HG02884 (cell line): ENCODE results near the gene NOTCH1.
"Not testable (repeated sequence)": the region's sequence is repeated elsewhere in the genome, so short reads cannot be mapped to it uniquely, and the experiment has no call there.

Source experiments
- ATAC-seq: cut with Tn5 transposase; IDR thresholded peaks from one replicate; pipeline ENCODE4 v1.9.1; 2021; ENCODE audit warnings: mild to moderate bottlenecking, moderate library complexity; ENCODE audit not compliant: unreplicated experiment

Gene NOTCH1

DNA sequence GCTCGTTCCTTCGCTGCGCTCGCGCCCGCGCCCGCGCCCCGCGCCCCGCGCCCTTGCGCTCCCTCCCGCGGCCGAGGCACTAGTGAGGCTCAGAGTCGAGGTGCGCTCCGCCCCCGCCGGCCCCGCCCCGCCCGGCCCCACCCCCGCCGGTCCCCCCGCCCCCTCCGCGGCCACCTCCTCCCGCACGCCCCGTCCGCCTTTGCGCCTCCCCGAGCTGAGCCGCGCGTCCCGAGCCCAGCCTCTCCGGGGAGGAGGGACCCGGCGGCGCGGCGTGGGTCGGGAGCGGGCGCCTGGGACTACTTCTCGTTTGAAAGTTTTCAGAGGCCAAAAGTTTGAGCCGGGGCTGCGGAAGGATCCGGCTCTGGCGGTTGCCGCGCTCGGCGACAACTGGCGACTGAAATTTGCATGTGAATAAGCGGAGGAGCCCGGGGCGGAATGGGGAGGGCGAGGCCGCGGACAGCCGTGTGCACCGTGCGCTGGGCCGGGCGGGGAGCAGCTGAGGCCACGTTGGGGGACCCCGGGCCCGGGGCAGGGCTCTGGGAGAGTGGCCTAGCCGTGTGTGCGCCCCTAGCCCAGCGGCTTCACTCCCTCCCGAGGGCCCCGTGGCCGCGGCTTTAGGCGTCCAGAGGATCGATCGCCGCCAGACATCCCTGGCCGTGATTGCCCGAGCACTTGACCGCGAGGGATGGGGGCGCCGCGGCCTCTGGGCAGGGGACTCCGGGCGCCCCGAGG, at the start of gene NOTCH1:
Gene NOTCH1 (minus strand): TSS at position 84 of the 732 bp plus-strand sequence. CDS start 262 bp downstream, outside the sequence.
- peak; percentile 58 for ATAC-seq

DNA sequence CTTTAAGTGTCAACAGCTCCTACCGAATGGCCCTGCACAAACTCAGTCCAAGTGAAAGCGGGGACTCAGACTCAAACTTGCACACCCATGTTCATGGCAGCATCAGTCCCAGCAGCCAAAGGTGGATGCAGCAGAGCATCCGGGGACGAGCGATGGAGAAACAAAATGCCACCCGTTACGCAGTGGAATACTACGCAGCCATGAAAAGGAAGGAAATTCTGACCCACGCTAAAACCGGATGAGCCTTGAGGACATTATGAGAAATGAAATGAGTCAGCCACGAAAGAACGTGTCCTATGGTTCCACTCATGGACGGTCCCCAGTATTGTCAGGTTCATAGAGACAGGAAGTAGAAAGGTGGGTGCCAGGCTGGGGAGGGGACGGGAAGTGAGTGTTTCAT, 48.6 kb upstream of the NOTCH1 start:
- no peak for ATAC-seq

DNA sequence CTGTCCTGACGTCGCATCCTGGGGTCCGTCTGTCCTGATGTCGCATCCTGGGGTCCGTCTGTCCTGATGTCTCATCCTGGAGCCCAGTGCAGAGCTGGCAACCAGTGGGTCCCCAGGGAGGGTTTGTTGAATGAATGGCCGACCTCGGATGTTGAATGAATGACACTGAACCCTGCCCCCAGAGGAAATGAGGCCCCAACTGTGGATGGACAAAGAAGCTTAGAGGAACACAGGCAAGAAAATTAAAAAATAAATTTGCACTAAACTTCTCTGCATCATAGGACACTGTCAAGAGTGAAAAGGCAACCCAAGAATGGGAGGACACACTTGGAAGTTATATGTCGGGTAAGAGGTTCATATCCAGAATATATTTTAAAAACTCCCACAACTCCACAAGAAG, 47.7 kb upstream of the NOTCH1 start:
- ATAC-seq = no peak

DNA sequence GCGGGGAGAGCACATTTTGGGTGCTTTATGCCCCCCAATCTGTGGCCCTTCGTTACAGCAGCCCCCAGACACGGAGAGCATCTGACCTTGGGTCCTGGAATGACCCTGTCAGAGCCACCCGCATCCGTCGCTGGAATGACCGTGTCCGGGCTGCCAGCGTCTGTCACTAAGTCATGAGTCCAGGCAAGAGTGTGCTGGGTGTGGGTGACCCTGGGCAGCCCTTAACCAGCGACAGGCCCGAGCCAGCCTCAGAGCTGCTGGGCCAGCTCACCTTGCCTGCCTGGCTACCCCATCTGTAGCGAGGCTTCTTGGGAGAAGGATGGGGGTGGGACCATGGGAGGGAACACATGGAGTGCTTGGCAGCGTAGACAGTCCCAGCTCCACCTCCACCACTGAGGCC, 46.8 kb upstream of the NOTCH1 start:
- ATAC-seq = no peak

DNA sequence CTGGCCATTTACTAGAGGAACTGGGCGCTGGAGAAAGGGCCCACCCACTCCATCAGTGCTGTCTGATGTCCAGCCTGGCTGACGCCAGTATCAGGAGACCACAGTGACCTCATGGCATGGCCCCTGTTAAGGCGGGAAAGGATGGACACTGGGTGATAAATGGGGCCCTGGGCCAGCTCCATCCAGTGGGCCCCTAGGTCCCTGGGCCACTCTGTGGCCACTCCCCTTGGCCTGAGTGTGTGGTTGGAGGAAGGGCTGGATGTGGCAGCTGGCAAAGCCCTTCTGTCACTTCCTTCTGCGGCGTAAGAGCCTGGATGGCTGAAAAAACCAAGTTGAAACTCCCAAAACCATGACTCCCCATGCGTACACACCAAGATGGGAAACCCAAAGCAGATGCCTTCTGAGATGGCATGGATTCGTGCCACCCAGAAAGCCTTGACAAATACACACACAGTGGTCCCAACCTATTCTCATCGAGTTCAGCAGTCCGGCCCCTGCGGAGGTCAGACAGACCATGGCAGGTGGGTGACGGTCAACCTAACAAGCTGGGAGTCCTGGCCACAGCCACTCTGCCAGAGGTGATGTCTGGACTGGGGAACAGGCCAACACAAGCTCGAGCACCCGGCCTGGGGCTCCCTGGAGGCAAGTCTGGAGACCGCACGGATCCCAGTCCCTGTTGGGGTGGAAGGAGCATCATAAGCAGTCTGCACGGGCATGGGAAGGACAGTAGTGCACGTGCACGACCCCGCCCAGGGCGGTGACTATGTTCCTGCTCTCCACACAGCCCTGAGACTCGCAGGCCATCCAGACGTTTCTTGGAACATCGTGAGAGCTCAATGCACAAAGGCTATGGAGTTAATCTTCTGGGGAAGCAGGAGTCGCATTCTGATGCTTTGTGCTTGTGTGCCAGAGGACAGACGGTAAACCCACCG, 45.2 kb upstream of the NOTCH1 start:
- ATAC-seq = no peak

- ATAC-seq = no peak
These were observed 44.2 kb upstream of the NOTCH1 start for GRCh38 chr9:136589766-136590763.

DNA sequence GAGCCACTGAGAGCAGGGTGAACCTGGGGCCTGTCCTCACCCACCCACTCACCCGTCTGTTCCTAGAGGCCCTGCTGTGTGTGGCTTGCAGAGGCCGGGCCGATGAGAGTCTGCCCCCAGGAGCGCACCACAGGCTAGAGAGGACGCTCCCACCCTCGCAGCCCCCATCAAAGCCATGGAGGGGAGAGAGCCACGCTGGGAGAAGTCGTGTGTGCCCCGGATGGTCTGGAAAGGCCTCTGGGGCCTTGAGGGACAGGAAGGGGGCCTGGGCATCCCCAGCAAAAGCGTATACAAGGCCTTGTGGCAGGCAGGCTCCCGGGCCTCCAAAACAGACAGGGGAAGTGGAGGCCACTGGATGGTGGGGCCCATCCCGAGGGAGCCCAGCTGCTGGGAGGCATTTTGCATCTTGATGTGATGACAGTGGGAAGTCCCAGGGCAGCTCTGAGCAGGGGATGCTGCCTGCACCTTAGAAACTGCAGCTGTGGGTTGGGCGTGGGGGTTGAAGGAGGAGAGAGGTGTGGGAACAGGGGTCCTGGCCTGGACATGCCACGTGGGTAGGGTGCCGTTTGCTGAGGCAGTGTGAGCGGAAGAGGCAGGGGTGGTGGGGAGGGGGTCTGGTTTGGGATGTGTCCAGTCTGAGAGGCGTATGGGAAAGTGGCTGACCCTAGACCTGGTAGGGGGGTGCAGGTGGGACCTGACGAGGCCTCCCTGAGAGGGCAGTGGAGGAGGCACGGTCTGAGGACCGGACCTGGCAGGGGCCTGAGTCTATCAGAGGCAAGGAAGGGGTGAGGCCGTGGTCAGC, 43.0 kb upstream of the NOTCH1 start:
- no peak for ATAC-seq

DNA sequence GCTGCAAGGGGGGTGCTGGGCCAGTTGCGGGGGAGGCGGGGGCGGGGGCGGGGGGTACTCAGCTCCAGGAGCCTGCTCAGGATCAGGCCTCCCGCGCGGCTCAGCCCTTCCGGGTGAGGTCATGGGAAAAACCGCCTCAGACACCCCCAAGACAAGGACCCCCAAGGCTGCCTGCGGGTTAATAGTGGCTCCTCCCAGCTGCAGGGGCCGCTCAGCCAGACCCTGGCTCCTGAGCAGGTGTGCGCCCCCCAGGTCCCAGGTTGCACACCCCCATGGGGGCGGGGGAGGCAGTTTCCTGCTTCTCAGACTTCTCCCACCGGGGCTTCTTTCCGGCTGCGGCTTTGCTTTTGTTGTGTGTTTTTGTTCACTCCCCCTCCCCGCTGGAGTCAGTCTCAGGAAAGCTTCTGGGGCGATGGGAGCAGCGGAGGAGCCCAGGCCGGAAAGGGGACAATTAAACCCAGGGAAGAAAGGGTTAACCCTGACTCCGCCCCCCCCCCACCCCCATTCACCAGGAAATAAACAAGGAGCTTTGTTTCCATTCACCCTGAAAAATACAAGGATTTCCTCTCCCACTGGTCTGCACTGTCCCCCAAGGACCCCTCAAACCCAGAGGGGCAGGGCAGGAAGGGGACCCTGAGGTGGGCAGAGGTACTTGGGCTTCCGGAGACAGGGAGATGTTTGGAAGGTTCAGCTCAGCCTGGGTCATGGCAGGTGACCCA, 42.3 kb upstream of the NOTCH1 start:
- ATAC-seq = no peak

GRCh38 chr9:136587145-136587943, 41.5 kb upstream of the NOTCH1 start:
- no peak for ATAC-seq

- ATAC-seq = no peak
These were observed 40.6 kb upstream of the NOTCH1 start for GRCh38 chr9:136586391-136586953.

DNA sequence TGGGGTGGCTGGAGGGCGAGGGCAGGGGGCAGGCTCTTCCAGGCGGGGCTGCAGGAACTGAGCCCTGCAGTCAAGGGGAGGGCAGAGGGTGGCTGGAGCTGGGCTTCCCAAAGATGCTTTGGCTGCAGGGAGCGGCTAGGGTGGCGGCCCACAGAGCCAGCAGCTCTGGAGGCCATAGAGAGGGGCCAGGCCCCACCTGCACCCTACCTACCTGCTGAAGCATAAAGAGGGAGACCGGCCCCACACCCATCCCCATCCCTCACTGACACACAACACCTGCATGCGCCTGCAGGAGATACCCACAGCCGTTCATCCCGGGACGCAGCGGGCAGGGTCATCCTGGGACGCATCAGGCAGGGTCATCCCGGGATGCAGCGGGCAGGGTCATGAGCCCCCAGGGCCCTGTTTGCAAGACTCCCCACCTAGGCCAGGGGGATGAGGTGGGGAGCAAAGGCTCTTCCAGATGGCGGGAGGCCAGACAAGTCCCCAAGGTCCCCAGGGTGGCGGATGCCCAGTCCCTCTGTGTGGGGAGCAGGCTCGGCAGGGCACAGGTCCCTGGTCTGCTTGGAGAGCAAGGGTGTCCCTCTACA, 39.8 kb upstream of the NOTCH1 start:
- no peak for ATAC-seq

DNA sequence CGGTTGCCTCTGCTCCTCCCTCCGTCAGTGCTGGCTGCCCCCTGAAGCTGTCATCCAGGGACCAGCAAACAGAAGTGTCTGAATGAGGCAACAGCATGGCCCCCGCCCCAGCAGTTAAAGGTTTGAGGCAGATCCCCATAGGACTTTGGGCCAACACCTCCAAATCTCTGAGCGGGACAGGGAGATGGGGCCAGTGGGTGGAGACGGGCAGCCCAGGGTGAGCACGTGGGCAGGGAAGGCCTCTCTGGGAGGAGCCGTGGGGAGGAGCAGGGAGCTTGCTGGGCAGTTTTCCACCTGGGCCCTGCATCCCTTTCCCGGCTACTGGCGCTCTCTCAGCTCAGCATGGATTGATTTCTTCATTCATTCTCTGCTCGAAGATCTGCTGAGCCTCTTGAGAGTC, 39.1 kb upstream of the NOTCH1 start:
- ATAC-seq = no peak

- ATAC-seq = no peak
These were observed 38.6 kb upstream of the NOTCH1 start for GRCh38 chr9:136584401-136584932.

DNA sequence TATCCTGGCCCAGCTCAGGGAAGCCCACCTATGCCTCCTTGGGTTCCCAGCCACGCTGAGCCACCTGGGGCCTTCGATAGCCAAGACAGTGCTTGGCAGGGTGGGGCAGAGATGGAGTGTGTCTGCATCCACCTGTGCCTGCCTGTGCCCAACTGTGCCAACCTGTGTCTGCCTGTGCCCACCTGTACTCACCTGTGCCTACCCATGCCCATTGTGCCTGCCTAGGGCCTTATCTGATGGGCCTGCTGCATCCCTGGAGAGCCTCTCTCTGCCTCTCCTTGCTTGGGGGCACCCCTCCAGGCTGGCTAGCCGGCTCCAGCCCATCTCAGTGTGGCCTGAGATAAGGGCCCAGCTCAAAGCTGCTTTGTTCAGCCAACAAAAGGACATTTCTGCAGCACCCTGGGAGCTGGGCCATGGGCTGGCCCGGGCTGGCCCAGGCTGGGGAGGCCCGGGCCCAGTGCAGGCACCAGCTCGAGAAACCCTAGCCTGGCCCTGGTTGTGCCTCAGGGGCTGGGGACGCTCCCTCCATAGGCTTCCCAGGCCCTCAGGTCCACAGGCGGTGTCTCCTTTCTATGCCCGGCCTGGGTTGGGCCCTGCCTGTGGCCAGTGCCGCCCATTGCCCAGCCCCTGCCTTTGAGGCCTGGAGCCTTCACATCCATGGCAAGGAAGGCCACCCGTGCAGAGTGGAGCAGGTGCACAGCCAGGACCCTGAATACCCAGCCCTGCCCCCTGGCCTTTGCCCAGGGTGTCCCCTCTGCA, 37.3 kb upstream of the NOTCH1 start:
- no peak for ATAC-seq

- ATAC-seq = no peak
These were observed 36.0 kb upstream of the NOTCH1 start for GRCh38 chr9:136581614-136582447.

DNA sequence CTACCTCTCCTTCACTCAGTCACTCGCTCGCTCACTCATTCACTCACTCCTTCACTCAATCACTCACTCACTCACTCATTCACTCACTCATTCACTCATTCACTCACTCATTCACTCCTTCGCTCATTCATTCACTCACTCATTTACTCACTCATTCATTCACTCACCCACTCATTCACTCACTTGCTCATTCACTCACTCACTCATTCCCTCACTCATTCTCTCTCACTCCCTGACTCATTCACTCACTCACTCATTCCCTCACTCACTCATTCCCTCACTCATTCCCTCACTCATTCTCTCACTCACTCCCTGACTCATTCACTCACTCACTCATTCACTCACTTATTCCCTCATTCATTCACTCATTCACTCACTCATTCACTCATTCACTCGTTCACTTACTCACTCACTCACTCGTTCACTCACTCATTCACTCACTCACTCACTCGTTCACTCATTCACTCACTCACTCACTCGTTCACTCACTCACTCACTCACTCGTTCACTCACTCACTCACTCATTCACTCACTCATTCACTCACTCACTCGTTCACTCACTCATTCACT, 33.9 kb upstream of the NOTCH1 start:
- ATAC-seq = not testable (repeated sequence)
